ENCODE results near the gene SKAP2. TPM values are rescaled to one million over a fixed set of nuclear protein-coding genes. Genes with fewer than 3 reads are reported as not detected.

SKAP2 gene
- total RNA-seq, 1 experiment from 2014 or later = 30.7 TPM

DNA sequence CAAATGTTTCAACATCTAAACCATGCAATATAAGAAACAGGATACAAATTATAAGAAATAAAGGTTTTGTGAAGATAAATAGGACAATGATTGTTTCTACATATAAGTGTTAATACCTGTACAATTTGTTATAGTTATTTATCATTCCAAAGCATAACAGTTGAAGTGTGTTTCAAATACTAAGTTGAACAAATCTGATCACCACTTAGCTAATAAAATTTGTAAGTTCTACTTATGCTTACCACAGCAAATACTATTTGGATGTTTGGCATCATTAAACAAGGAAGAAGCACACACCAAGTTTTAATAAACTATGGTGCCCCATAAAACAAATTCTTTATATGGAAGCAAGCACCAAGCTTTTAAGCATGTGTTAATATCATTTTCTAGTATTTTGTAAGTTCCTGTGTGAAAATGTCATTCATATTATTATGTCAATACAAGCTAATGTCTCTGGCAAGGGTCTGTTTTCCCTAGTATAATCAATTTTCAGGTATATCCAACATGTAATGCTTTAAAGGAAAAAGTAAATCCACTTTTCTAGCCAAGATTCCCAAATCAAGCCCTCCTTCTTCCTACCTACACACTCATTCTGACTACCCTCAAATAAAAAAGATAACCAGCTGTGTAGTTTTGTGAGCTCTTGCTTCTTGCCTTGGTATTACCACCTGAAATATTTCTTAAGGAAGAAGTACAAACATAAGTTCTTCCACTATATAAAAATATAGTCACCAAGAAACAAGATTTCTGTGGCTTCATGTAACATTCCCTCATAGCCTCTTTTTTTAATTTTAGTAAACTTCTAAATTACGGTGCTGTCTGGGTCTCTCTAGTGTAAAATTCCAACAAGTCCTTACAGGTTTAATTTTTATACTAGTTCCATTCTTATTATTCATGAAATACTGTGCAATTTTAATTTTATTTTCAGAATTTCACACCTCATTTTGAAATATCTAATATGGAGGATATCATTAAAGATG lies 9.2 kb downstream of the SKAP2 start:
- H3K4me3 ChIP-seq (replicated peaks in 1 of 2; ENCODE audit: low read depth in 1 of 2, low read length in 2 of 2) = no peak overlapping the region
- intact Hi-C loops (cut with micrococcal nuclease) = loop anchor here (5.0 kb wide), 1 partner anchor 297 kb away; the partner anchor contains the start of gene HOXA3
- ChIA-PET CTCF (interaction anchor here (1.1 to 4.0 kb wide), 6 partner anchors 11 to 306 kb away, joined by 3 to 17 read pairs (median 4); no protein-coding TSS in a partner anchor), POLR2A (no interaction called here), RAD21 (ENCODE audit: low non-redundant PET in 1 of 2, low total read pairs in 2 of 2, uncharacterized antibody in 2 of 2, unreplicated experiment in 2 of 2) (interaction anchor here (1.0 to 1.6 kb wide), 2 partner anchors 259 to 295 kb away, joined by 3 read pairs; no protein-coding TSS in a partner anchor)
- H3K36me3 ChIP-seq (ENCODE audit: control insufficient read depth in 1 of 2, insufficient read depth in 2 of 2, low read length in 2 of 2) = no peaks in the 10 kb centered on the region
- peaks cover 0 to 24% of the 10 kb centered on the region in 2 experiments; a peak in 3 of 4 replicates for H3K4me1 ChIP-seq (ENCODE audit: control insufficient read depth in 1 of 2, insufficient read depth in 2 of 2, low read length in 2 of 2)
- no peaks in the 10 kb centered on the region for H3K9me2 ChIP-seq (ENCODE audit: insufficient read depth)
- no peaks in the 10 kb centered on the region for H4K20me1 ChIP-seq (ENCODE audit: insufficient read depth)
- H3K9me3 ChIP-seq (ENCODE audit: control insufficient read depth in 1 of 2, insufficient read depth in 1 of 2, low read depth in 1 of 2, low read length in 2 of 2) = no peaks in the 10 kb centered on the region
- H3K27me3 ChIP-seq (ENCODE audit: insufficient read depth, low read length) = no peaks in the 10 kb centered on the region
- BruUV-seq (replicated peaks) = no TSS peak
- H3K79me2 ChIP-seq (ENCODE audit: insufficient read depth, low read length) = no peaks in the 10 kb centered on the region
- H3K27ac ChIP-seq (ENCODE audit: low read depth, low read length) = no peak overlapping the region
- no peak overlapping the region for H3K9ac ChIP-seq (ENCODE audit: low read length)
- no peak overlapping the region for H2AFZ ChIP-seq (ENCODE audit: low read depth, low read length, poor library complexity, severe bottlenecking)
- no peak overlapping the region for H3K4me2 ChIP-seq (ENCODE audit: low read length)
- no peak for DNase-seq (ENCODE audit: low read depth, low spot score)
- no peak for ATAC-seq
- TF ChIP-seq ELF1 (IDR thresholded peaks at IDR 0.05; ENCODE audit: borderline replicate concordance, low read depth) = no peak
- TF ChIP-seq YY1 (IDR thresholded peaks at IDR 0.05; ENCODE audit: extremely low read depth, insufficient replicate concordance, low read depth, low read length) = no peak
- TF ChIP-seq EZH2 (IDR thresholded peaks at IDR 0.05) = no peak
- TF ChIP-seq, protein P1, sequence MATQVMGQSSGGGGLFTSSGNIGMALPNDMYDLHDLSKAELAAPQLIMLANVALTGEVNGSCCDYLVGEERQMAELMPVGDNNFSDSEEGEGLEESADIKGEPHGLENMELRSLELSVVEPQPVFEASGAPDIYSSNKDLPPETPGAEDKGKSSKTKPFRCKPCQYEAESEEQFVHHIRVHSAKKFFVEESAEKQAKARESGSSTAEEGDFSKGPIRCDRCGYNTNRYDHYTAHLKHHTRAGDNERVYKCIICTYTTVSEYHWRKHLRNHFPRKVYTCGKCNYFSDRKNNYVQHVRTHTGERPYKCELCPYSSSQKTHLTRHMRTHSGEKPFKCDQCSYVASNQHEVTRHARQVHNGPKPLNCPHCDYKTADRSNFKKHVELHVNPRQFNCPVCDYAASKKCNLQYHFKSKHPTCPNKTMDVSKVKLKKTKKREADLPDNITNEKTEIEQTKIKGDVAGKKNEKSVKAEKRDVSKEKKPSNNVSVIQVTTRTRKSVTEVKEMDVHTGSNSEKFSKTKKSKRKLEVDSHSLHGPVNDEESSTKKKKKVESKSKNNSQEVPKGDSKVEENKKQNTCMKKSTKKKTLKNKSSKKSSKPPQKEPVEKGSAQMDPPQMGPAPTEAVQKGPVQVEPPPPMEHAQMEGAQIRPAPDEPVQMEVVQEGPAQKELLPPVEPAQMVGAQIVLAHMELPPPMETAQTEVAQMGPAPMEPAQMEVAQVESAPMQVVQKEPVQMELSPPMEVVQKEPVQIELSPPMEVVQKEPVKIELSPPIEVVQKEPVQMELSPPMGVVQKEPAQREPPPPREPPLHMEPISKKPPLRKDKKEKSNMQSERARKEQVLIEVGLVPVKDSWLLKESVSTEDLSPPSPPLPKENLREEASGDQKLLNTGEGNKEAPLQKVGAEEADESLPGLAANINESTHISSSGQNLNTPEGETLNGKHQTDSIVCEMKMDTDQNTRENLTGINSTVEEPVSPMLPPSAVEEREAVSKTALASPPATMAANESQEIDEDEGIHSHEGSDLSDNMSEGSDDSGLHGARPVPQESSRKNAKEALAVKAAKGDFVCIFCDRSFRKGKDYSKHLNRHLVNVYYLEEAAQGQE (IDR thresholded peaks at IDR 0.05; ENCODE audit: low read depth) = no peak
- no peak for TF ChIP-seq POLR2A (IDR thresholded peaks at IDR 0.05; ENCODE audit: borderline replicate concordance, extremely low read depth, insufficient read depth, insufficient read length)
- TF ChIP-seq JUND (IDR thresholded peaks at IDR 0.05) = no peak
- TF ChIP-seq, protein P2, sequence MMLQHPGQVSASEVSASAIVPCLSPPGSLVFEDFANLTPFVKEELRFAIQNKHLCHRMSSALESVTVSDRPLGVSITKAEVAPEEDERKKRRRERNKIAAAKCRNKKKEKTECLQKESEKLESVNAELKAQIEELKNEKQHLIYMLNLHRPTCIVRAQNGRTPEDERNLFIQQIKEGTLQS (IDR thresholded peaks at IDR 0.05) = no peak
- TF ChIP-seq RAD21 (IDR thresholded peaks at IDR 0.05; ENCODE audit: low read depth) = no peak
- no peak for TF ChIP-seq POLR2AphosphoS5 (IDR thresholded peaks at IDR 0.05; ENCODE audit: low read depth, low read length)
- TF ChIP-seq CEBPB (IDR thresholded peaks at IDR 0.05; ENCODE audit: low read depth) = no peak
- TF ChIP-seq SP1 (IDR thresholded peaks at IDR 0.05; ENCODE audit: low read depth) = no peak
- TF ChIP-seq, protein P3, sequence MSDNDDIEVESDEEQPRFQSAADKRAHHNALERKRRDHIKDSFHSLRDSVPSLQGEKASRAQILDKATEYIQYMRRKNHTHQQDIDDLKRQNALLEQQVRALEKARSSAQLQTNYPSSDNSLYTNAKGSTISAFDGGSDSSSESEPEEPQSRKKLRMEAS (IDR thresholded peaks at IDR 0.05) = no peak
- no peak for TF ChIP-seq FOSL1 (IDR thresholded peaks at IDR 0.05; ENCODE audit: low read depth)
- TF ChIP-seq SRF (IDR thresholded peaks at IDR 0.05; ENCODE audit: low read depth) = no peak
- no peak for TF ChIP-seq ZNF274 (IDR thresholded peaks at IDR 0.05; ENCODE audit: low read depth, low read length)
- TF ChIP-seq, protein P4, sequence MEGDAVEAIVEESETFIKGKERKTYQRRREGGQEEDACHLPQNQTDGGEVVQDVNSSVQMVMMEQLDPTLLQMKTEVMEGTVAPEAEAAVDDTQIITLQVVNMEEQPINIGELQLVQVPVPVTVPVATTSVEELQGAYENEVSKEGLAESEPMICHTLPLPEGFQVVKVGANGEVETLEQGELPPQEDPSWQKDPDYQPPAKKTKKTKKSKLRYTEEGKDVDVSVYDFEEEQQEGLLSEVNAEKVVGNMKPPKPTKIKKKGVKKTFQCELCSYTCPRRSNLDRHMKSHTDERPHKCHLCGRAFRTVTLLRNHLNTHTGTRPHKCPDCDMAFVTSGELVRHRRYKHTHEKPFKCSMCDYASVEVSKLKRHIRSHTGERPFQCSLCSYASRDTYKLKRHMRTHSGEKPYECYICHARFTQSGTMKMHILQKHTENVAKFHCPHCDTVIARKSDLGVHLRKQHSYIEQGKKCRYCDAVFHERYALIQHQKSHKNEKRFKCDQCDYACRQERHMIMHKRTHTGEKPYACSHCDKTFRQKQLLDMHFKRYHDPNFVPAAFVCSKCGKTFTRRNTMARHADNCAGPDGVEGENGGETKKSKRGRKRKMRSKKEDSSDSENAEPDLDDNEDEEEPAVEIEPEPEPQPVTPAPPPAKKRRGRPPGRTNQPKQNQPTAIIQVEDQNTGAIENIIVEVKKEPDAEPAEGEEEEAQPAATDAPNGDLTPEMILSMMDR (IDR thresholded peaks at IDR 0.05 in 2 of 3, conservative IDR thresholded peaks at IDR 0.05 in 1 of 3; ENCODE audit: borderline replicate concordance in 1 of 3, insufficient read depth in 1 of 3, low read depth in 2 of 3, low read length in 2 of 3) = no peak
- TF ChIP-seq CBX3 (IDR thresholded peaks at IDR 0.05; ENCODE audit: low read depth) = no peak
- TF ChIP-seq, protein P5, sequence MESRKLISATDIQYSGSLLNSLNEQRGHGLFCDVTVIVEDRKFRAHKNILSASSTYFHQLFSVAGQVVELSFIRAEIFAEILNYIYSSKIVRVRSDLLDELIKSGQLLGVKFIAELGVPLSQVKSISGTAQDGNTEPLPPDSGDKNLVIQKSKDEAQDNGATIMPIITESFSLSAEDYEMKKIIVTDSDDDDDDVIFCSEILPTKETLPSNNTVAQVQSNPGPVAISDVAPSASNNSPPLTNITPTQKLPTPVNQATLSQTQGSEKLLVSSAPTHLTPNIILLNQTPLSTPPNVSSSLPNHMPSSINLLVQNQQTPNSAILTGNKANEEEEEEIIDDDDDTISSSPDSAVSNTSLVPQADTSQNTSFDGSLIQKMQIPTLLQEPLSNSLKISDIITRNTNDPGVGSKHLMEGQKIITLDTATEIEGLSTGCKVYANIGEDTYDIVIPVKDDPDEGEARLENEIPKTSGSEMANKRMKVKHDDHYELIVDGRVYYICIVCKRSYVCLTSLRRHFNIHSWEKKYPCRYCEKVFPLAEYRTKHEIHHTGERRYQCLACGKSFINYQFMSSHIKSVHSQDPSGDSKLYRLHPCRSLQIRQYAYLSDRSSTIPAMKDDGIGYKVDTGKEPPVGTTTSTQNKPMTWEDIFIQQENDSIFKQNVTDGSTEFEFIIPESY (IDR thresholded peaks at IDR 0.05; ENCODE audit: extremely low read depth, insufficient replicate concordance, low read length) = no peak
